RPMI7951 (cell line): Measurements from ENCODE around the gene WDR20. TPM values are rescaled to one million over a fixed set of nuclear protein-coding genes. Genes with fewer than 3 reads are reported as not detected.

ENCODE experiments used
- DNase-seq: peaks from one replicate; pipeline ENCODE4 v3.0.0-alpha.2; 2012; ENCODE audit warnings: low read depth
- total RNA-seq: library from RNA; depleted of rRNA; stranded (reverse); fragments of >200 nt; shearing (Covaris generic); gene quantifications from 2 replicates; pipeline ENCODE4 v1.2.3, GENCODE V29; 2014

WDR20 gene
- total RNA-seq, 1 experiment from 2014 or later = 16.0 TPM

GRCh38 chr14:102196039-102196901 is 56.6 kb downstream of the WDR20 start:
- DNase-seq = no peak

- DNase-seq = no peak
Observed at GRCh38 chr14:102196902-102197230, 57.2 kb downstream of the WDR20 start.

GRCh38 chr14:102197317-102197853 is 57.7 kb downstream of the WDR20 start:
- DNase-seq = no peak

GRCh38 chr14:102200690-102201352 is 61.1 kb downstream of the WDR20 start:
- DNase-seq = no peak

- DNase-seq = no peak
Observed at GRCh38 chr14:102201353-102201738, 61.6 kb downstream of the WDR20 start.

- no peak for DNase-seq
Observed at GRCh38 chr14:102201776-102202175, 62.1 kb downstream of the WDR20 start.

- no peak for DNase-seq
Observed at GRCh38 chr14:102202944-102203343, 63.2 kb downstream of the WDR20 start.

GRCh38 chr14:102203382-102203781 is 63.7 kb downstream of the WDR20 start:
- DNase-seq = no peak

- no peak for DNase-seq
Observed at GRCh38 chr14:102205560-102205959, 65.9 kb downstream of the WDR20 start.

GRCh38 chr14:102206918-102207317 is 67.2 kb downstream of the WDR20 start:
- DNase-seq = no peak

GRCh38 chr14:102207831-102208365 is 68.2 kb downstream of the WDR20 start:
- no peak for DNase-seq

- no peak for DNase-seq
Observed at GRCh38 chr14:102208741-102209140, 69.0 kb downstream of the WDR20 start.

GRCh38 chr14:102209224-102209966 is 69.7 kb downstream of the WDR20 start:
- peak; percentile 8 for DNase-seq

- DNase-seq = no peak
Observed at GRCh38 chr14:102210421-102211042, 70.8 kb downstream of the WDR20 start.

GRCh38 chr14:102211240-102211639 is 71.5 kb downstream of the WDR20 start:
- no peak for DNase-seq

- no peak for DNase-seq
Observed at GRCh38 chr14:102212356-102212755, 72.7 kb downstream of the WDR20 start.

GRCh38 chr14:102212845-102213244 is 73.1 kb downstream of the WDR20 start:
- DNase-seq = no peak

GRCh38 chr14:102213470-102213869 is 73.8 kb downstream of the WDR20 start:
- no peak for DNase-seq

- no peak for DNase-seq
Observed at GRCh38 chr14:102213984-102214658, 74.4 kb downstream of the WDR20 start.

GRCh38 chr14:102215071-102215470 is 75.4 kb downstream of the WDR20 start:
- no peak for DNase-seq
